Measurements from ENCODE around the gene PRPF40A. TPM values are rescaled to one million over a fixed set of nuclear protein-coding genes. Genes with fewer than 3 reads are reported as not detected.

Gene PRPF40A
- polyA plus RNA-seq, 1 donor (not counting 4 experiments of a cell fraction or from before 2014, with no cell fraction given): 104 TPM

DNA sequence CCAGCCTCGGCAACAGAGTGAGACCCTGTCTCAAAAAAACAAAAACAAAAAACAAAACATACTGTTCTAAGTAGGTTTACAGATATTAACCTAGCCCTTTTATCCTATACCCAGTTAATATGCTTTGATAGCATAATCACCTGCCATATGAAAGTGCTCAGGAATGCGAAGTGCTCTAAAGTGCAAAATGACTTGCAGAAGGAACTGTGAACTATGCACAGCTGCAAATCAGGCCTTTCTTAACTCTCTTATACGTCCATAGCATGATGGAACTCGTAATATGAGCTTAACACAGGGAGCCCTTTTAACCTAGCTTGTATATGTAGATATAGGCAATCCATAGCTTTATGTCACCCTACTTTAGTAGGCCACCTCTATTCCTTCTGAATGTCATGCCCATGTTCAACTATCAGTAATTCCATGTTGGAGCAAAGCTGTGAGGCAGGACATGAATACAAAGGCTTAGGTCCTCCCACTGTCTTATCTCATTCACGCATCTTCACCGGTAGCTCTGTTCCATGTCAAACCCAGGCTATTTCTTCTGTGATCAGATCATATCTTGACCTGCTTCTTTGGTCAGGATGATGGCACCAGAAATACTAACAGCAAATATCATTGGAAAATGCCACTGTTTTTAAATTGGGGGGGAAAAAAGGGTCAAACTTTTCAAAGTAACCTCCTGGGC, 72.9 kb downstream of the PRPF40A start:
- no peak overlapping the region for H3K27ac ChIP-seq (ENCODE audit: control insufficient read depth, insufficient read depth, low read length)
- dilution Hi-C loops (cut with MboI; ENCODE audit: extremely low pct_ligation_motif_present, low sequenced_read_pairs): no loop called here
- H2AFZ ChIP-seq (ENCODE audit: control insufficient read depth, low read length): no peak overlapping the region
- FAIRE-seq: no peak
- H3K4me3 ChIP-seq (ENCODE audit: control insufficient read depth in 2 of 3, extremely low read depth in 1 of 3, insufficient read depth in 2 of 3, low read depth in 1 of 3, low read length in 3 of 3): no peak overlapping the region
- TF ChIP-seq, protein P1, sequence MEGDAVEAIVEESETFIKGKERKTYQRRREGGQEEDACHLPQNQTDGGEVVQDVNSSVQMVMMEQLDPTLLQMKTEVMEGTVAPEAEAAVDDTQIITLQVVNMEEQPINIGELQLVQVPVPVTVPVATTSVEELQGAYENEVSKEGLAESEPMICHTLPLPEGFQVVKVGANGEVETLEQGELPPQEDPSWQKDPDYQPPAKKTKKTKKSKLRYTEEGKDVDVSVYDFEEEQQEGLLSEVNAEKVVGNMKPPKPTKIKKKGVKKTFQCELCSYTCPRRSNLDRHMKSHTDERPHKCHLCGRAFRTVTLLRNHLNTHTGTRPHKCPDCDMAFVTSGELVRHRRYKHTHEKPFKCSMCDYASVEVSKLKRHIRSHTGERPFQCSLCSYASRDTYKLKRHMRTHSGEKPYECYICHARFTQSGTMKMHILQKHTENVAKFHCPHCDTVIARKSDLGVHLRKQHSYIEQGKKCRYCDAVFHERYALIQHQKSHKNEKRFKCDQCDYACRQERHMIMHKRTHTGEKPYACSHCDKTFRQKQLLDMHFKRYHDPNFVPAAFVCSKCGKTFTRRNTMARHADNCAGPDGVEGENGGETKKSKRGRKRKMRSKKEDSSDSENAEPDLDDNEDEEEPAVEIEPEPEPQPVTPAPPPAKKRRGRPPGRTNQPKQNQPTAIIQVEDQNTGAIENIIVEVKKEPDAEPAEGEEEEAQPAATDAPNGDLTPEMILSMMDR (optimal IDR thresholded peaks at IDR 0.05 in 1 of 3, IDR thresholded peaks at IDR 0.05 in 1 of 3, conservative IDR thresholded peaks at IDR 0.05 in 1 of 3; ENCODE audit: extremely low read depth in 1 of 3, insufficient read depth in 2 of 3, low read length in 3 of 3): no peak
- H3K4me1 ChIP-seq (ENCODE audit: control insufficient read depth, extremely low read depth, insufficient read depth, low read length): peaks cover 10% of the 10 kb centered on the region
- no peaks in the 10 kb centered on the region for H3K9me3 ChIP-seq (ENCODE audit: control insufficient read depth, low read depth, low read length)
- H3K9ac ChIP-seq (ENCODE audit: control insufficient read depth, extremely low read depth, insufficient read depth, low read length): no peak overlapping the region
- no peaks in the 10 kb centered on the region for H3K9me1 ChIP-seq (ENCODE audit: control insufficient read depth, extremely low read depth, insufficient read depth, low read length)
- H4K20me1 ChIP-seq (ENCODE audit: control insufficient read depth, extremely low read depth, insufficient read depth, low read length): no peaks in the 10 kb centered on the region
- peaks cover 25 to 34% of the 10 kb centered on the region in 2 experiments for H3K36me3 ChIP-seq (ENCODE audit: control insufficient read depth in 2 of 2, extremely low read depth in 1 of 2, insufficient read depth in 2 of 2, low read length in 2 of 2)
- no peak overlapping the region for H3K4me2 ChIP-seq (ENCODE audit: control insufficient read depth, extremely low read depth, insufficient read depth, low read depth, low read length)
- DNase-seq (ENCODE audit: low read depth, low spot score): no peak
- no peaks in the 10 kb centered on the region for H3K27me3 ChIP-seq (ENCODE audit: control insufficient read depth, extremely low read depth, insufficient read depth, low read length)
- H3K79me2 ChIP-seq (ENCODE audit: control insufficient read depth, insufficient read depth, low read length): no peaks in the 10 kb centered on the region

DNA sequence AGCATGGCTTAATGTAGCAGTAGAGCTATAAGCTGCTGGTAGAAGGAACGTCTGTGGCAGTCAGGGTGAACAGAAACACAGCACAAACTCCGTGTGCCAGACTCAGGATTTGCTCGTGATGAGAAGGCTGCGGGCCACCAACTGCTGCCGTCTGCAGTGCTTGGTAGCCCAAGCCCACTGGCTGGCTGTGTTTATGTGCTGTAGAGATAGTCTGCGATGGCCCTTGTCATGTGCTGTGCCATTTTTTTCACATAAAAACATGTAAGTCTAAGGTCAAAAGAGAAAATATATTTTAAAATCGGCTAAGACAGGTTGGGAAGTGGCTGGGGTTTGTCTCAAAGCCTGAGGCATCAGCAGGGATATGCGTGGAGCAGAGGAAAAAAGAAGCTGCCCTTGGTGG, 78.7 kb downstream of the PRPF40A start:
- Histone ChIP-seq H2AFZ (ENCODE audit: control insufficient read depth, low read length) (no peak overlapping the region), H3K27ac (ENCODE audit: control insufficient read depth, insufficient read depth, low read length) (no peak overlapping the region), H3K4me1 (ENCODE audit: control insufficient read depth, extremely low read depth, insufficient read depth, low read length) (no peaks in the 10 kb centered on the region), H3K4me2 (ENCODE audit: control insufficient read depth, extremely low read depth, insufficient read depth, low read depth, low read length) (no peak overlapping the region), H3K4me3 (ENCODE audit: control insufficient read depth in 2 of 3, extremely low read depth in 1 of 3, insufficient read depth in 2 of 3, low read depth in 1 of 3, low read length in 3 of 3) (no peak overlapping the region), H3K36me3 (ENCODE audit: control insufficient read depth in 2 of 2, extremely low read depth in 1 of 2, insufficient read depth in 2 of 2, low read length in 2 of 2) (peaks cover 43 to 47% of the 10 kb centered on the region in 2 experiments), H3K9ac (ENCODE audit: control insufficient read depth, extremely low read depth, insufficient read depth, low read length) (no peak overlapping the region), H4K20me1 (ENCODE audit: control insufficient read depth, extremely low read depth, insufficient read depth, low read length) (no peaks in the 10 kb centered on the region), H3K9me1 (ENCODE audit: control insufficient read depth, extremely low read depth, insufficient read depth, low read length) (no peaks in the 10 kb centered on the region), H3K27me3 (ENCODE audit: control insufficient read depth, extremely low read depth, insufficient read depth, low read length) (no peaks in the 10 kb centered on the region), H3K9me3 (ENCODE audit: control insufficient read depth, low read depth, low read length) (no peaks in the 10 kb centered on the region), H3K79me2 (ENCODE audit: control insufficient read depth, insufficient read depth, low read length) (no peaks in the 10 kb centered on the region)
- TF ChIP-seq, protein P1 (optimal IDR thresholded peaks at IDR 0.05 in 1 of 3, IDR thresholded peaks at IDR 0.05 in 1 of 3, conservative IDR thresholded peaks at IDR 0.05 in 1 of 3; ENCODE audit: extremely low read depth in 1 of 3, insufficient read depth in 2 of 3, low read length in 3 of 3): no peak
- TF ChIP-seq EZH2 (IDR thresholded peaks at IDR 0.05; ENCODE audit: low read length): no peak
- no peak for DNase-seq (ENCODE audit: low read depth, low spot score)
- dilution Hi-C loops (cut with MboI; ENCODE audit: extremely low pct_ligation_motif_present, low sequenced_read_pairs): no loop called here
- no peak for FAIRE-seq

Data from keratinocyte (primary cell).